Fibroblast of skin of left biceps (primary cell): Measurements from ENCODE around the gene MCU.
A peak's percentile ranks its signal among the peaks of the same experiment; 100 is the strongest.

Experiments
- DNase-seq, 2 experiments: peaks; one replicate each; pipeline ENCODE4 v3.0.0-alpha.2; 2013; ENCODE audit warnings: low read depth in 2 of 2

The MCU gene

GRCh38 chr10:72802763-72803505, 111.0 kb downstream of the MCU start:
- no peak for DNase-seq

GRCh38 chr10:72808001-72808400, 116.1 kb downstream of the MCU start:
- no peak for DNase-seq

GRCh38 chr10:72809006-72809405, 117.1 kb downstream of the MCU start:
- DNase-seq: no peak

GRCh38 chr10:72810976-72811375, 119.0 kb downstream of the MCU start:
- no peak for DNase-seq

- no peak for DNase-seq
Measured at GRCh38 chr10:72812415-72812752, 120.4 kb downstream of the MCU start.

- DNase-seq: peak; percentile 91 to 93
Measured at GRCh38 chr10:72812753-72813430, 120.9 kb downstream of the MCU start.

GRCh38 chr10:72814099-72814790, 122.3 kb downstream of the MCU start:
- DNase-seq: no peak

- no peak for DNase-seq
Measured at GRCh38 chr10:72816565-72816964, 124.6 kb downstream of the MCU start.

GRCh38 chr10:72818076-72818475, 126.1 kb downstream of the MCU start:
- DNase-seq: no peak

- no peak for DNase-seq
Measured at GRCh38 chr10:72819053-72819452, 127.1 kb downstream of the MCU start.

- DNase-seq: no peak
Measured at GRCh38 chr10:72821606-72822005, 129.7 kb downstream of the MCU start.

- DNase-seq: no peak
Measured at GRCh38 chr10:72822342-72822986, 130.5 kb downstream of the MCU start.

GRCh38 chr10:72825163-72825562, 133.2 kb downstream of the MCU start:
- no peak for DNase-seq

GRCh38 chr10:72826346-72826745, 134.4 kb downstream of the MCU start:
- DNase-seq: no peak

- no peak for DNase-seq
Measured at GRCh38 chr10:72828294-72828693, 136.4 kb downstream of the MCU start.

- DNase-seq: no peak
Measured at GRCh38 chr10:72830625-72831024, 138.7 kb downstream of the MCU start.

- DNase-seq: no peak
Measured at GRCh38 chr10:72831696-72832409, 139.9 kb downstream of the MCU start.

- no peak for DNase-seq
Measured at GRCh38 chr10:72832701-72833100, 140.8 kb downstream of the MCU start.

- DNase-seq: peak; percentile 36 to 37
Measured at GRCh38 chr10:72834183-72834825, 142.4 kb downstream of the MCU start.

GRCh38 chr10:72840319-72840718, 148.4 kb downstream of the MCU start:
- DNase-seq: no peak

GRCh38 chr10:72841487-72841886, 149.5 kb downstream of the MCU start:
- DNase-seq: no peak
